Measurements from ENCODE around the gene PGLYRP3.

- TF ChIP-seq TAF1 (IDR thresholded peaks at IDR 0.05; ENCODE audit: low read depth, low read length) (no peak), PAX5 (IDR thresholded peaks at IDR 0.05; ENCODE audit: insufficient read depth, low read length, severe bottlenecking) (no peak), POLR2AphosphoS5 (IDR thresholded peaks at IDR 0.05; ENCODE audit: low read depth, low read length) (no peak), POLR2A (IDR thresholded peaks at IDR 0.05; ENCODE audit: low read depth, low read length) (no peak), SPI1 (IDR thresholded peaks at IDR 0.05; ENCODE audit: low read depth, low read length) (no peak), POU2F2 (IDR thresholded peaks at IDR 0.05; ENCODE audit: low read depth, low read length) (no peak)
Observed at GRCh38 chr1:153347856-153348255, 35.1 kb upstream of the PGLYRP3 start.

Measured in GM12891 (cell line).